GM15510 (cell line): ENCODE data around the gene IQUB.

Experiments used
- POLR2A ChIP-seq: IDR thresholded peaks from 3 replicates; pipeline ENCODE4 v1.6.1; 2011; ENCODE audit warnings: borderline replicate concordance; ENCODE audit not compliant: insufficient read length; ENCODE audit errors: extremely low read depth

IQUB gene

DNA sequence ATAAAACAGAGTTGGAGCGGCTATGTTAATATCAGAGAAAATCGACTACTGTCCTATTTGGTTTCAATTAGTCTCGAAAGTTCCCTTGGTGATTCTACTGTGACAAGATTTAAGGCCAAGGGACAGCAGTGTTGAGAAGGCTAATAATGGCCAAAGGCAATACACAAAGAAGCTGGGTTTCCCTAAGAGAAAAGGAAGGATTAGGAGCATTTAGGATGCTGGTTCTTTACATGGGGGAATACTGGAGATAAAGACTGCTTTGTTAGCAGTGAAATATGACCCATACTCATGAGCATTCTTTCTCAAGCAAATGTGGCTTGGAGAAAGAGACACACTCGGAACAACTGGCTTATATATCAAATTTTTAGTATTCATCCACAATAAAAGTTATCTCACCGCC lies 32.2 kb downstream of the IQUB start:
- no peak for TF ChIP-seq POLR2A

DNA sequence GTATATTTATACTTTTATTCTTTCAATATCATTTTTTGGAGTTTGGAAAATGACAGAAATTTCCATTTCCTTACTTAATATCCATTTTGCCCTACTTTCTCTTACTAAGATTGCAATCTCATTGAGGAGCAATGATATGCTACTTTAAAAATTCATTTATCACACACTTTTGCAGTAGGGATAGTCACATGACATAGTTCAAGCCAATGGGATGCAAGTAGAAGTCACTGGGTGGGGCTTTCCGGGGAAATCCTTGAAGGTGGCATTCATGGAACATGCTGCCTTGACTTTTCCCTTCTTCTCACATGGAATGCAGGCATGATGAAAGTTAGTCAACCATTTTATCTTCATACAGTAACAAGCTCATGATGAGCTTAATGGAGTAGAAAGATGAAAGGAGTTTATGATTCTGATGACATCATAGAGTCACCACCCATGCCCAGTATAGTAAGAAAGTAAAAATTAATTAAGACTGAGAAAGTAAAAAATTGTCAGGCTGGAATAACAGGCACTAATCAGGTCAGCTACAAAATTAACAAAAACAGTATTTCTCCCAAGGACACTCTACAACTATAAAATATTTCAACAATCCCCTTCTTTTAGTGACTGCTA lies 33.4 kb downstream of the IQUB start:
- TF ChIP-seq POLR2A, result no peak

GRCh38 chr7:123499211-123499970 lies 35.0 kb downstream of the IQUB start:
- TF ChIP-seq POLR2A, result no peak

- TF ChIP-seq POLR2A, result no peak
Observed at GRCh38 chr7:123498601-123499000, 35.8 kb downstream of the IQUB start.

GRCh38 chr7:123498031-123498430 lies 36.4 kb downstream of the IQUB start:
- TF ChIP-seq POLR2A, result no peak

GRCh38 chr7:123494193-123494796 lies 40.1 kb downstream of the IQUB start:
- no peak for TF ChIP-seq POLR2A

DNA sequence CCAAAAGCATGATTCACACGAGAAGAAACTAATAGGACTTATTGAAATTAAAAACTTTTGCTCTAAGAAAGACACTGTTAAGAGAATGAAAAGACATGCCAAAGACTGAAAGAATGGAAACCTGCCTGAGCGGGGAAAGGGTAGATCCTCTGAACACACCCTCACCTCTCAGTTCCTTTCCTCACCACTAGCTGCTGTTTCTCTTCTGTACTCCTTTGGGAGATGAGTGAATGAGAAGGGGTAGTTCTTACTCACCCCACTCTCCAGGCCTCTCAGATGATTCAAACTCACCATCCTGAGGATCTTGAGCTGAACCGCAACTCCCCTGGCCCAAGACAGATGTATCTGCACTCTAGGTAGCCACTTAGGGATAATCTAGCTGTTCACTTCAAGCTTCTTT lies 41.9 kb downstream of the IQUB start:
- TF ChIP-seq POLR2A, result no peak

- no peak for TF ChIP-seq POLR2A
Observed at GRCh38 chr7:123485721-123486120, 48.7 kb downstream of the IQUB start.

- TF ChIP-seq POLR2A, result no peak
Observed at GRCh38 chr7:123485187-123485586, 49.2 kb downstream of the IQUB start.

- TF ChIP-seq POLR2A, result no peak
Observed at GRCh38 chr7:123484199-123484598, 50.2 kb downstream of the IQUB start.

GRCh38 chr7:123480107-123480506 lies 54.3 kb downstream of the IQUB start:
- no peak for TF ChIP-seq POLR2A

DNA sequence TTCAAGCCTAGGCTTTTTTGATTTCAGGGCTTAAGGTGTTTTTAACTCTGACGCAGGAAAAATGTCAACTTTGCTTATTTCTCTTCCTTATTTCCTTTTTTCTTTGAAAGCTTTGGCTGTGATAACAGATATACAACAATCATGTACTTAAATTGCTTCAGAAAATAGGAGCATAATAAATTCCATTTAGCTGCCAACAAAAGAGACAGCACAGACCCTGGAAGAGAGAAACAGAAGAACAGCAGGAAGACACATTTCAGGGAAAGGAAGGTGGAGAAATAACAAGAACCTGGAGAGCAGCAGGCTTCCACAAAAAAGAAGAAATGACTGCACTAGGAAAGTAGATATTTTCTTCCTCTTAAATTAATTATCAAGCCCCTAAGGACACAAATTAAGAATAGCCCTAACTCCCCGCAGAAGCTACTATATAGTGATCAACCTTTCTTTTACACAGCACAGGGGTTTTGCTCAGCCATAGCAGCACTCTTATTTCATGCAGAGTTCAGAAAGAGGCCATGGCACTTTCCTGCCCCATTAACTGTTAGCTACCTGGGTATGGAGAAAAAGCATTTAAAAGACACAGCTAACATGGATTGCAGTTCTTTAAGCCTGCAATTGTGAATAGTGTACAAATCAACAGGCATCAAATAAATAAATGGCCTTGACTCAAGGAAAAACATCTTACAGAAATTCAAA lies 61.5 kb downstream of the IQUB start:
- no peak for TF ChIP-seq POLR2A

DNA sequence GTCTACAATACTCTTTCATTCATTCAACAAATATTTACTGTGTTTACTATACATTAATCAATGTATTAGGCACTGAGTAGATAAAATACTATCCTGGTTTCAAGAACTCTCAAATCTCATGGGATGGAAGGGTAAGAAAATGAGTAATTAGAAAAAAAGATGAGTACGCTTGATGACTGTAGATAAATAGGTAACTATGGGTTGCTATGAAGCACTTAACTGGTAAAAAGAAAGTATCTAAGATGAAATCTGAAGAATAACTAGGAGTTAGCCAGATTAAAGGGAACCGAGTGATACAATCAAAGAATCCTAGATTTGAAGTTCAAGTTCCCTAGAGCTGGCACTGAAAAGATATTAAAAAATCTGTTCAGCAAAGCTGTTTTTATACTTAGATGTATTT lies 62.1 kb downstream of the IQUB start:
- TF ChIP-seq POLR2A, result no peak

GRCh38 chr7:123468303-123468702 lies 66.1 kb downstream of the IQUB start:
- no peak for TF ChIP-seq POLR2A

- TF ChIP-seq POLR2A, result no peak
Observed at GRCh38 chr7:123463890-123464289, 70.5 kb downstream of the IQUB start.

GRCh38 chr7:123460616-123461015 lies 73.8 kb downstream of the IQUB start:
- no peak for TF ChIP-seq POLR2A

GRCh38 chr7:123455965-123456470 lies 78.4 kb downstream of the IQUB start:
- TF ChIP-seq POLR2A, result no peak
